Measurements from ENCODE around the gene YJU2. TPM values are rescaled to one million over a fixed set of nuclear protein-coding genes. Genes with fewer than 3 reads are reported as not detected.
A peak's percentile ranks its signal among the peaks of the same experiment; 100 is the strongest.

The YJU2 gene
- total RNA-seq (2016; rRNA removed; fragmentation: Illumina TruSeq; extraction: Trizol) (17.9 and 18.4 TPM in 2 replicates), polyA plus RNA-seq (2011; rRNA removed) (9.3 and 10.1 TPM in 2 replicates), polyA minus RNA-seq (2011; rRNA and poly(A)+ RNA removed; ENCODE audit: low replicate concordance) (8.4 and 18.8 TPM in 2 replicates), Bru-seq, nascent RNA (percentile 53 among the genes with signal in this experiment), BruChase-seq, experiment 1, labeled RNA remaining after a 6-hour chase (percentile 61 among the genes with signal in this experiment), BruChase-seq, experiment 2, labeled RNA remaining after a 2-hour chase (percentile 55 among the genes with signal in this experiment)
- total RNA-seq (2016; cell fraction: cytosol; rRNA removed; fragmentation: Illumina TruSeq; extraction: Trizol; ENCODE audit: low read depth) = 4.0 and 4.7 TPM in 2 replicates
- 16.8 and 19.4 TPM in 2 replicates for total RNA-seq (2016; cell fraction: insoluble cytoplasmic fraction; rRNA removed; fragmentation: Illumina TruSeq; extraction: Trizol)
- 6.4 and 6.7 TPM in 2 replicates for total RNA-seq (2016; cell fraction: membrane; rRNA removed; fragmentation: Illumina TruSeq; extraction: Trizol)
- 7.2 and 7.7 TPM in 2 replicates for total RNA-seq (2016; cell fraction: nucleus; rRNA removed; fragmentation: Illumina TruSeq; extraction: Trizol)
- 10.6 and 14.7 TPM in 2 replicates for polyA plus RNA-seq (2011; cell fraction: cytosol; rRNA removed)
- polyA plus RNA-seq (2011; cell fraction: nucleus; rRNA removed) = 10.0 and 11.4 TPM in 2 replicates
- polyA plus RNA-seq (2012) = 9.3 and 9.9 TPM in 2 replicates
- polyA plus RNA-seq (2016; cell fraction: cytosol; fragmentation: Illumina TruSeq; extraction: Trizol; ENCODE audit: low read depth) = 3.4 and 4.1 TPM in 2 replicates
- polyA plus RNA-seq (2016; cell fraction: insoluble cytoplasmic fraction; fragmentation: Illumina TruSeq; extraction: Trizol; ENCODE audit: low read depth) = 17.9 and 20.2 TPM in 2 replicates
- polyA plus RNA-seq (2016; cell fraction: membrane; fragmentation: Illumina TruSeq; extraction: Trizol; ENCODE audit: low read depth) = 4.1 and 5.0 TPM in 2 replicates
- 13.9 and 14.9 TPM in 2 replicates for polyA plus RNA-seq (2016; cell fraction: nucleus; fragmentation: Illumina TruSeq; extraction: Trizol; ENCODE audit: insufficient read depth, low read depth)
- 4.8 and 6.3 TPM in 2 replicates for polyA minus RNA-seq (2011; cell fraction: cytosol; rRNA and poly(A)+ RNA removed)
- 6.6 and 8.1 TPM in 2 replicates for polyA minus RNA-seq (2011; cell fraction: nucleus; rRNA and poly(A)+ RNA removed)
- long read RNA-seq, experiment 1, transcript YJU2-201 (8 exons, 1,434 nt) = major isoform, 17 of 27 reads
- long read RNA-seq, experiment 1, partial matches to known transcripts = 8 of 27 reads
- long read RNA-seq, experiment 1, other reads (novel, unspliced or antisense) = 2 of 27 reads
- long read RNA-seq, experiment 2, transcript YJU2-201 (8 exons, 1,434 nt) = major isoform, 30 of 41 reads
- long read RNA-seq, experiment 2, partial matches to known transcripts = 9 of 41 reads
- long read RNA-seq, experiment 2, other reads (novel, unspliced or antisense) = 2 of 41 reads

- peaks cover 7% of the 10 kb centered on the region for H3K9me3 ChIP-seq (ENCODE audit: low read length)
- H4K20me1 ChIP-seq (ENCODE audit: insufficient read depth, low read length) = no peaks in the 10 kb centered on the region
- POLR2A ChIA-PET = interaction anchor here (0.5 to 1.3 kb wide), 13 partner anchors 13 to 486 kb away, joined by 3 to 25 read pairs (median 4); partner anchors contain the start of genes APBA3, CREB3L3, HDGFL2 and MPND
- peak within 1 kb of the TSS; percentile 82 for H3K4me2 ChIP-seq (ENCODE audit: low read depth, low read length)
- in situ Hi-C loops (cut with HindIII; ENCODE audit: extremely low pct_ligation_motif_present, low pct_unique_long_range_greater_than_20kb) = no loop called here
- DNase-seq (ENCODE audit: low spot score) = peak; percentile 99
- intact Hi-C loops (cut with micrococcal nuclease; ENCODE audit: unreplicated experiment) = no loop called here
- peak within 1 kb of the TSS; percentile 96 for H3K27ac ChIP-seq (ENCODE audit: extremely low read length, insufficient read depth, low read length)
- peak within 1 kb of the TSS; percentile 93 for H3K9ac ChIP-seq (ENCODE audit: insufficient read depth, low read depth, low read length)
- peak within 1 kb of the TSS; percentile 88 for H2AFZ ChIP-seq (ENCODE audit: low read length)
- FAIRE-seq = peak; percentile 95
- ATAC-seq = peak; percentile 95
- H3K36me3 ChIP-seq (replicated peaks in 1 of 2; ENCODE audit: control insufficient read depth in 1 of 2, insufficient read depth in 2 of 2, low read length in 2 of 2) = peaks cover 11 to 26% of the 10 kb centered on the region in 2 experiments; a peak in 4 of 5 replicates
- no peaks in the 10 kb centered on the region; a peak in 2 of 5 replicates for H3K27me3 ChIP-seq (ENCODE audit: control insufficient read depth in 1 of 2, insufficient read depth in 2 of 2, low read length in 2 of 2)
- WGBS (ENCODE audit: low lambda C conversion rate) = 2% methylated on average over 41 of the region's 45 CpGs
- peak within 1 kb of the TSS; percentile 72 to 89 (median 84) for H3K4me3 ChIP-seq (replicated peaks in 1 of 3; ENCODE audit: insufficient read depth in 1 of 3, low read depth in 2 of 3, low read length in 3 of 3)
- H3K4me1 ChIP-seq (ENCODE audit: insufficient read depth, low read length) = peaks cover 15% of the 10 kb centered on the region
- no peaks in the 10 kb centered on the region for H3K79me2 ChIP-seq (ENCODE audit: insufficient read depth, low read length)
- TSS peak; percentile 99 for BruUV-seq (replicated peaks)
- CTCF ChIA-PET (ENCODE audit: low intra/inter-chr PET ratio, low total read pairs) = no interaction called here
- TF ChIP-seq MZF1 (CRISPR knock-in tag; IDR thresholded peaks at IDR 0.05; ENCODE audit: borderline replicate concordance) = no peak
- TF ChIP-seq TCF12 (IDR thresholded peaks at IDR 0.05) = no peak
- TF ChIP-seq TCF12 (CRISPR knock-in tag; IDR thresholded peaks at IDR 0.05) = peak; percentile 58; the same call in 1 of the 2 replicates
- TF ChIP-seq ZNF251 (CRISPR knock-in tag; IDR thresholded peaks at IDR 0.05) = no peak
- 0 out of 2 replicates have a peak, but pooled peaks have one; percentile 74 for TF ChIP-seq TIGD3 (CRISPR knock-in tag; IDR thresholded peaks at IDR 0.05; ENCODE audit: borderline replicate concordance)
- no peak for TF ChIP-seq KIAA2018 (CRISPR knock-in tag; IDR thresholded peaks at IDR 0.05; ENCODE audit: borderline replicate concordance)
- 0 out of 2 replicates have a peak, but pooled peaks have one; percentile 38 for TF ChIP-seq RAD21 (CRISPR knock-in tag; IDR thresholded peaks at IDR 0.05)
Measured at GRCh38 chr19:4246767-4247593, at the start of gene YJU2. TSS of gene YJU2 (plus strand) at chr19:4247080. CDS start at chr19:4247147, 67 bp downstream.
